ENCODE measurements around the gene THADA.
A peak's percentile ranks its signal among the peaks of the same experiment; 100 is the strongest.

The THADA gene

DNA sequence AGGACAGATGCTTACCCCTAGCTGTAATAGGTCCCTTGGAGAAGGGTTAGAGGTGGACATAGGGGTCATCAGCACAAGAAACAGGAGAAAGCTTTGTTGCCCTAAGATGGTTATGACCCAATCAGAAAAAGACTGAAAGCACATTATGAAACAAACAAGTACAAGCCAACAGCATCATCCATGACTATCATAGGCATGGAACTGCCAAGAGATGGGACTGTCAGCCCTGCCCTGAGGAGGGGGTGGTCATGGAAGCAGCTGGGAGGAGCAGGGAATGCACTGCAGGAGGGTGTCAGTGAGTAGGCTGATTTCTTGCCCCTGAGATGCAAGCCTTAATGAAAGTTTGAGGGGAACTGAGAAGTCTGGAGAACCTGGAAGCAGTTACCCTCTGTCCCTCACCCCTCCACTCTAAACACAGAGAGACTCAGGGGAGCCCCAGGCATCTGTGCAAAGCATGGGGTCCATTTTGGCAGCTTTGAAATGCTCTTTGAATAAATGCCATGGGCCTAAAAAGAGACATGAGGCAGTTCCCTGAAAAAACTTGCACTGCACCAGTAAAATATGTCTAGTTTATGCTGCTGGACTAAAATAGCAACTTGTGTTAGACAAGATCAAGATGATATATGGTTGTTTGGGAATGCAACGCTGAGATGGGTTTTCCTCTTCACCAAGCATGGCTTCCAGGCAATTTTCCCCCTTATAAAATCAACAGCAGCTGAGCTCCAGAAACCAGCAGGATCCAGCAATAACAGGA is 246.8 kb downstream of the THADA start:
- Histone ChIP-seq H3K4me1 (peaks cover 42% of the 10 kb centered on the region), H3K4me3 (ENCODE audit: low read depth, low read length) (no peak overlapping the region), H3K27ac (peak overlapping the region; percentile 72), H3K4me2 (ENCODE audit: low read length) (peak overlapping the region; percentile 47), H2AFZ (peak overlapping the region; percentile 10), H3K79me2 (no peaks in the 10 kb centered on the region), H3K9me3 (ENCODE audit: control insufficient read depth, low read length) (no peaks in the 10 kb centered on the region), H3K9ac (no peak overlapping the region), H3K27me3 (ENCODE audit: control insufficient read depth, insufficient read depth, low read length) (no peaks in the 10 kb centered on the region), H3K36me3 (ENCODE audit: control insufficient read depth, insufficient read depth, low read length) (no peaks in the 10 kb centered on the region)
- TF ChIP-seq, protein P1, sequence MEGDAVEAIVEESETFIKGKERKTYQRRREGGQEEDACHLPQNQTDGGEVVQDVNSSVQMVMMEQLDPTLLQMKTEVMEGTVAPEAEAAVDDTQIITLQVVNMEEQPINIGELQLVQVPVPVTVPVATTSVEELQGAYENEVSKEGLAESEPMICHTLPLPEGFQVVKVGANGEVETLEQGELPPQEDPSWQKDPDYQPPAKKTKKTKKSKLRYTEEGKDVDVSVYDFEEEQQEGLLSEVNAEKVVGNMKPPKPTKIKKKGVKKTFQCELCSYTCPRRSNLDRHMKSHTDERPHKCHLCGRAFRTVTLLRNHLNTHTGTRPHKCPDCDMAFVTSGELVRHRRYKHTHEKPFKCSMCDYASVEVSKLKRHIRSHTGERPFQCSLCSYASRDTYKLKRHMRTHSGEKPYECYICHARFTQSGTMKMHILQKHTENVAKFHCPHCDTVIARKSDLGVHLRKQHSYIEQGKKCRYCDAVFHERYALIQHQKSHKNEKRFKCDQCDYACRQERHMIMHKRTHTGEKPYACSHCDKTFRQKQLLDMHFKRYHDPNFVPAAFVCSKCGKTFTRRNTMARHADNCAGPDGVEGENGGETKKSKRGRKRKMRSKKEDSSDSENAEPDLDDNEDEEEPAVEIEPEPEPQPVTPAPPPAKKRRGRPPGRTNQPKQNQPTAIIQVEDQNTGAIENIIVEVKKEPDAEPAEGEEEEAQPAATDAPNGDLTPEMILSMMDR (IDR thresholded peaks at IDR 0.05) = no peak

- peaks cover 51% of the 10 kb centered on the region for H3K4me1 ChIP-seq
- H3K9me3 ChIP-seq (ENCODE audit: control insufficient read depth, low read length) = no peaks in the 10 kb centered on the region
- TF ChIP-seq, protein P1 (IDR thresholded peaks at IDR 0.05) = no peak
- H3K4me3 ChIP-seq (ENCODE audit: low read depth, low read length) = no peak overlapping the region
- no peak overlapping the region for H3K4me2 ChIP-seq (ENCODE audit: low read length)
- H2AFZ ChIP-seq = no peak overlapping the region
- H3K79me2 ChIP-seq = peaks cover 2% of the 10 kb centered on the region
- no peak overlapping the region for H3K27ac ChIP-seq
- no peaks in the 10 kb centered on the region for H3K27me3 ChIP-seq (ENCODE audit: control insufficient read depth, insufficient read depth, low read length)
- no peak overlapping the region for H3K9ac ChIP-seq
- H3K36me3 ChIP-seq (ENCODE audit: control insufficient read depth, insufficient read depth, low read length) = no peaks in the 10 kb centered on the region
These were observed 248.1 kb downstream of the THADA start for GRCh38 chr2:43347746-43348145.

DNA sequence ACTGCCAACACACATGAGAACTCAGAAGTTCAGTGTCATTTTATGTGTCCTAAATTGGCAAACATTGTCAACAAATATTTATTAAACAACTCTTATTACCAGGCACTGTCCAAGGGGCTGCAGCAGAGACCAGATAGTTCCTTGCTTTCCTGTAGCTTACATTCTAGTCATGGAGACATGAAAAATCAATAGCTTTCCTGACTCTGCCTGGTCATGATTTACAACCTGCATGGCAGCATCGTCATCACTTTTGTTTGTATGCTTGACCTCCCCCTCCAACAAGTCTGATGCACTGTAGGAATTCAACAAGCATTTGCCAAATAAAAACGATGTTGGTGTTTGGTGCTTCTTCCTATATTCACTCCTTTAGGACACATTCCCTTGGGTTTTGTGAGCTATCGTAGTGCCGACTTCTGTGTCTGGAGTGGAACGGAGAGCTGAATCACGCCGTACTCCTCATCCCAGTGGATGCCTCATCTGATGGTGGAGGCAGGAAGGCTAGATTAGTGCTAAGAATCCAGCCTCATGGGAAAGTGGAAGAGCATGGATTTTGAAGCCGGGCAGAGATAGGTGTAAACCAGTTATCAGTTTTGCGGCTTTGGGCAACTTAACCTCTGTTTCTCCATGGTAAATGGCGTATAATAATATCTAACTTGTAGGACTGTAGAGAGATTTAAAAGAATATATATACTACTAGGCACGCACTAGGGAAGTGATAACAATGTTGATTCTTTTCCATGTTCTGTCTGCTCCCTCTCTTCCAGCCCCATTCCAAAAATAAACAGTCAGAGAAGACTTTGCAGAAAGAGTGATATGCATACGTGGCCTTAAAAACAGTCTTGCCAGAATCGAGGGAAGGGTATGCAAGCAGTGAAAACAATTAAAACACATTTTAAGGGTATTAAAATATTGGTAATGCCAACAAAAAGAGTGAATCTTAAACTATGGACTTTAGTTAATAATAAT is 249.0 kb downstream of the THADA start:
- peak overlapping the region; percentile 5 for H3K4me2 ChIP-seq (ENCODE audit: low read length)
- peaks cover 51% of the 10 kb centered on the region for H3K4me1 ChIP-seq
- no peak overlapping the region for H2AFZ ChIP-seq
- H3K79me2 ChIP-seq = peaks cover 2% of the 10 kb centered on the region
- TF ChIP-seq, protein P1 (IDR thresholded peaks at IDR 0.05) = no peak
- H3K9me3 ChIP-seq (ENCODE audit: control insufficient read depth, low read length) = no peaks in the 10 kb centered on the region
- no peaks in the 10 kb centered on the region for H3K36me3 ChIP-seq (ENCODE audit: control insufficient read depth, insufficient read depth, low read length)
- H3K9ac ChIP-seq = no peak overlapping the region
- H3K4me3 ChIP-seq (ENCODE audit: low read depth, low read length) = no peak overlapping the region
- peak overlapping the region; percentile 63 for H3K27ac ChIP-seq
- no peaks in the 10 kb centered on the region for H3K27me3 ChIP-seq (ENCODE audit: control insufficient read depth, insufficient read depth, low read length)

DNA sequence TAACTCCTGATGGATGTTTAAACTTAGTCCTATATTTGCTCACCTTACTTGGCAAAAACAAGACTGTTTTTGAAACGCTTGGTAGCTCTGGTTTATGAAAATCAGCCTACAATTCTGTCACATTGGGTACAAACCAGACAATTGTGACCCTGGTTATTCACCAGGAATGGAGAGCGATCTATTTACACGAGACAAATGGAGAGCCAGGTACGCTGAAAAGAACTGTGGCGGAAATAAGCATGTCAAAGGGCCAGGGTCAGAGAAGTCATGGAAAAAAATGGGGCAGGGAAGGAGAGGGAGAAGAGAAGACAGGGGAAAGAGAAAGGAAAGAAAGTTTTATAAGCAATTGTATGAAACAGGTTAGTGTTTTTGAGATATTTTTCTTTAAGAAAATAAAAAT is 250.0 kb downstream of the THADA start:
- TF ChIP-seq, protein P1 (IDR thresholded peaks at IDR 0.05) = no peak
- Histone ChIP-seq H3K9me3 (ENCODE audit: control insufficient read depth, low read length) (no peaks in the 10 kb centered on the region), H3K4me3 (ENCODE audit: low read depth, low read length) (peak overlapping the region; percentile 18), H3K79me2 (peaks cover 2% of the 10 kb centered on the region), H3K9ac (no peak overlapping the region), H3K4me1 (peaks cover 51% of the 10 kb centered on the region), H3K36me3 (ENCODE audit: control insufficient read depth, insufficient read depth, low read length) (no peaks in the 10 kb centered on the region), H3K4me2 (ENCODE audit: low read length) (peak overlapping the region; percentile 10), H3K27me3 (ENCODE audit: control insufficient read depth, insufficient read depth, low read length) (no peaks in the 10 kb centered on the region), H2AFZ (peak overlapping the region; percentile 59), H3K27ac (peak overlapping the region; percentile 63)

All from parathyroid adenoma (tissue), 2 donors.